Karpas-422 (cell line): ENCODE results near the gene POGLUT3. TPM values are rescaled to one million over a fixed set of nuclear protein-coding genes. Genes with fewer than 3 reads are reported as not detected.

Experiments used
- total RNA-seq: library from RNA; depleted of rRNA; stranded (reverse); fragments of >200 nt; shearing (Covaris generic); gene quantifications from 2 replicates; pipeline ENCODE4 v1.2.3, GENCODE V29; 2014; ENCODE audit warnings: low replicate concordance; rRNA removed

Gene POGLUT3
- total RNA-seq, 1 experiment from 2014 or later, result 33.4 TPM

Other genes with a start within 250 kb of the POGLUT3 start
- 2.3 and 7.2 TPM in 2 replicates for gene C11orf65, start 30.9 kb downstream of the POGLUT3 start, total RNA-seq
- 0.07 TPM in 1 of 2 replicates, not detected in the other for gene EXPH5, start 95.4 kb upstream of the POGLUT3 start, total RNA-seq
- 103 and 121 TPM in 2 replicates for gene DDX10, start 166.7 kb upstream of the POGLUT3 start, total RNA-seq